Tibial artery (tissue), 4 donors: ENCODE data around the gene STOM.

ENCODE experiments used
- DNase-seq, 2 donors: peaks; one replicate each; pipeline ENCODE4 v3.0.0-alpha.2; 2019
- H3K27ac ChIP-seq, 2 donors: fragments of 200-600 bp; sonication (generic) in 1 of 2; 1 replicate in 1 of 2; 2 replicates in 1 of 2; pipeline ENCODE4 v1.5.1; 2018 to 2019; ENCODE audit warnings: mild to moderate bottlenecking in 1 of 2
- H3K27me3 ChIP-seq, 2 donors: fragments of 200-600 bp; sonication (generic) in 1 of 2; one replicate each; pipeline versions ENCODE4 v1.5.1 to v1.6.0; 2016 to 2019
- H3K36me3 ChIP-seq, 3 donors: fragments of 200-600 bp; sonication (generic) in 2 of 3; one replicate each; pipeline ENCODE4 v1.5.1; 2016 to 2019; ENCODE audit warnings: mild to moderate bottlenecking in 2 of 3
- H3K4me1 ChIP-seq, 4 donors: fragments of 200-600 bp; sonication (generic) in 2 of 4; 1 replicate in 3 of 4; 2 replicates in 1 of 4; pipeline ENCODE4 v1.5.1; 2016 to 2019
- H3K4me3 ChIP-seq, 2 donors: fragments of 200-600 bp; sonication (generic) in 1 of 2; 1 replicate in 1 of 2; 2 replicates in 1 of 2; pipeline ENCODE4 v1.5.1; 2018 to 2019; ENCODE audit warnings: mild to moderate bottlenecking in 2 of 2
- H3K9me3 ChIP-seq, 3 donors: fragments of 200-600 bp; sonication (generic) in 1 of 3; one replicate each; pipeline ENCODE4 v1.5.1; 2016 to 2019
- intact Hi-C: fragments of 100-400 bp; cut with DNase I; formaldehyde crosslinking; loops from one replicate; pipeline ENCODE4 v1.15.0; 2023; ENCODE audit warnings: low total_unique reads
- TF ChIP-seq, protein P1 (sequence below), 2 experiments: fragments of 200-600 bp in 1 of 2; fragments of 450-650 bp in 1 of 2; IDR thresholded peaks; one replicate each; pipeline ENCODE4 v1.5.1; 2017 to 2019; ENCODE audit warnings: antibody characterized with exemption in 2 of 2, mild to moderate bottlenecking in 1 of 2, moderate library complexity in 1 of 2

The STOM gene

DNA sequence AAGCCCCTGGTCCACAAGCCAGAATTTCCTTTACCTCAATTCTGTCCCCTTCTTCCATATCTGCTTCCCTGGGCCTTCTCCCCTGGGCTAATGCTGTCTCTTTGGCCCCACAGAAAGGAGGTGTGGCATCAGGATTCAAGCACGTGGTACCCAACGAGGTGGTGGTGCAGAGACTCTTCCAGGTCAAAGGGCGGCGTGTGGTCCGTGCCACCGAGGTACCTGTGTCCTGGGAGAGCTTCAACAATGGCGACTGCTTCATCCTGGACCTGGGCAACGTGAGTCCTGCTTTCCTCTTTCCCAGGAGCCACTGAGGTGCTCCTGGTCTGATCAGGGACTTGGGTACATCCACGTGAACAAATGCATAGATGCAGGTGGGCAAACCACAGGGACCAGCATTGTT lies 59.5 kb downstream of the STOM start:
- peaks cover 0 to 50% (median 15%) of the 10 kb centered on the region in 4 donors for H3K4me1 ChIP-seq
- H3K9me3 ChIP-seq, result no peaks in the 10 kb centered on the region
- DNase-seq, result peak in 1 of 2 donors; percentile 62
- H3K4me3 ChIP-seq, result no peak overlapping the region
- peaks cover 88 to 98% (median 93%) of the 10 kb centered on the region in 3 donors for H3K36me3 ChIP-seq
- intact Hi-C loops, result no loop called here
- H3K27me3 ChIP-seq, result no peaks in the 10 kb centered on the region
- TF ChIP-seq, protein P1, sequence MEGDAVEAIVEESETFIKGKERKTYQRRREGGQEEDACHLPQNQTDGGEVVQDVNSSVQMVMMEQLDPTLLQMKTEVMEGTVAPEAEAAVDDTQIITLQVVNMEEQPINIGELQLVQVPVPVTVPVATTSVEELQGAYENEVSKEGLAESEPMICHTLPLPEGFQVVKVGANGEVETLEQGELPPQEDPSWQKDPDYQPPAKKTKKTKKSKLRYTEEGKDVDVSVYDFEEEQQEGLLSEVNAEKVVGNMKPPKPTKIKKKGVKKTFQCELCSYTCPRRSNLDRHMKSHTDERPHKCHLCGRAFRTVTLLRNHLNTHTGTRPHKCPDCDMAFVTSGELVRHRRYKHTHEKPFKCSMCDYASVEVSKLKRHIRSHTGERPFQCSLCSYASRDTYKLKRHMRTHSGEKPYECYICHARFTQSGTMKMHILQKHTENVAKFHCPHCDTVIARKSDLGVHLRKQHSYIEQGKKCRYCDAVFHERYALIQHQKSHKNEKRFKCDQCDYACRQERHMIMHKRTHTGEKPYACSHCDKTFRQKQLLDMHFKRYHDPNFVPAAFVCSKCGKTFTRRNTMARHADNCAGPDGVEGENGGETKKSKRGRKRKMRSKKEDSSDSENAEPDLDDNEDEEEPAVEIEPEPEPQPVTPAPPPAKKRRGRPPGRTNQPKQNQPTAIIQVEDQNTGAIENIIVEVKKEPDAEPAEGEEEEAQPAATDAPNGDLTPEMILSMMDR (IDR thresholded peaks at IDR 0.05), result no peak
- no peak overlapping the region for H3K27ac ChIP-seq

DNA sequence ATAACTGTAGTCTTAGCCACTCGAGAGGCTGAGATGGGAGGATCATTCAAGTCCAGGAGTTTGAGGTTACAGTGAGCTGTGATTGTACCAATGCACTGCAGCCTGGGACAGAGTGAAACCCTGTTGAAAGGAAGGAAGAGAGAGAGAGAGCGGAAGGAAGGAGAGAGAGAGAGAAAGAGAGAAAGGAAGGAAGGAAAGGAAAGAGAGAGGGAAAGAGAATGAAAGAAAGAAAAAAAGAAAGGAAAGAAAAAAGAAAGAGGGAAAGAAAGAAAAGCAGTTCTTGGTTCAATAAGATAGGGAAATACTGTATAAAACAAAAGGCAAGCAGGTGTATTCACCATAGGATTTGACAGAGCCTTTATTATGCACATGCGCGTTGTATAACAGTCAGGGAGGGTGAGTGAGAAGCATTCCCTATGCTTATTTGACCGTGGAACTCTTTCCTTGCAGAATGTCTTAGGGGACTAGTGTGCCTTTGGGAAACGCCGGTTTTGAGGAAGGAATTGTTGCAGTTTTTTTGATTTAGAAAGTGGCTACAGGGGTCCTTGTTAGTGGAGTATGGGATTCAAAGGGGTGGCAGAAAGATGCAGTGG lies 60.1 kb downstream of the STOM start:
- TF ChIP-seq, protein P1 (IDR thresholded peaks at IDR 0.05), result no peak
- intact Hi-C loops, result loop anchor here (5.0 kb wide), 1 partner anchor 88 kb away; no protein-coding TSS in a partner anchor
- Histone ChIP-seq H3K9me3 (no peaks in the 10 kb centered on the region), H3K4me3 (no peak overlapping the region), H3K36me3 (peaks cover 87 to 98% (median 93%) of the 10 kb centered on the region in 3 donors), H3K27ac (peak overlapping the region; percentile 43 to 92), H3K27me3 (no peaks in the 10 kb centered on the region), H3K4me1 (peaks cover 0 to 50% (median 19%) of the 10 kb centered on the region in 4 donors)
- DNase-seq, result no peak

DNA sequence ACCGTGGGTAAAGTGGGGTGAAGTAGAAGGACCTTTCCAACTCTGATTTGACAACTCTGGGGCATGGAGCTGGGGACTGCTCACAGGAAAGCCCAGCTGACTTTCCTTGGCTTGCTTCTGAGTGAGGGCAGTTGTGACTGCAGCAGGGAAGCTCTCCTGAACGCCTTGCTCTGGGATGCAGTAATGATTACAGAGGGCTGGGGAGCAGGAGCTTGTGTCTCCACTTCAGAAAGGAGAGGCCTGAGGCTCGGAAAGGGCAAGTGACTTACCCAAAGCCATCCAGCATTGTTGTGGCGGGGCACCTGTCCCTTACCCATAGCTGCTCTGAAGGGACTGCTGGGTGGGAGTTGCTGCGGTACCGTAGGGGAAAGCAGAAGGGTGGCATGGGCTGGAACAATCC lies 60.9 kb downstream of the STOM start:
- H3K27ac ChIP-seq, result peak overlapping the region; percentile 43 to 92
- TF ChIP-seq, protein P1 (IDR thresholded peaks at IDR 0.05), result no peak

DNA sequence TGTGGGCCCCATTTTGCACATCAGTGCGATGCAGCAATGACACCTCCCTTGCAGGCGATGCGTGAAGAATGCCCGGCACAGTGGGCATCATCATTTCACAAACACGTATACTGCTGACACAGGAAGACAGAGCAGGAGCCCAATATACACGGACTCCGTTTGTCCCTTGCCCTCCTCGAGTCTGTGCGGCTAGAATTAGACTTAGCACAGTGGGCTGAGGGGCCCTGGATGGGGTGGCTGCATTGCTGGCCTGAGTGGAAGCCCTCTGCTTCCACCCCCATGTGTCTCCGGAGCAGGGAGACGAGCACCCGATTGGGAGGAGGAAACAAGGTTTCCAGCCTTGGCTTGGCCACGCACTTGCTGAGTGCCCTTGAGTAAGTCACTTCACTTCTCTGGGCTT lies 61.3 kb downstream of the STOM start:
- DNase-seq, result peak in 1 of 2 donors; percentile 71
- no peaks in the 10 kb centered on the region for H3K27me3 ChIP-seq
- H3K4me3 ChIP-seq, result no peak overlapping the region
- no peaks in the 10 kb centered on the region for H3K9me3 ChIP-seq
- H3K27ac ChIP-seq, result peak overlapping the region; percentile 43 to 92
- peaks cover 0 to 58% (median 31%) of the 10 kb centered on the region in 4 donors for H3K4me1 ChIP-seq
- TF ChIP-seq, protein P1 (IDR thresholded peaks at IDR 0.05), result no peak
- H3K36me3 ChIP-seq, result peaks cover 87 to 98% (median 93%) of the 10 kb centered on the region in 3 donors
- intact Hi-C loops, result loop anchor here (5.0 kb wide), 1 partner anchor 86 kb away; no protein-coding TSS in a partner anchor

More for the DNA sequence above, 60.9 kb downstream of the STOM start:
- no peak overlapping the region for H3K4me3 ChIP-seq
- H3K4me1 ChIP-seq, result peaks cover 0 to 54% (median 27%) of the 10 kb centered on the region in 4 donors
- no peaks in the 10 kb centered on the region for H3K9me3 ChIP-seq
- no peaks in the 10 kb centered on the region for H3K27me3 ChIP-seq
- DNase-seq, result peak in 1 of 2 donors; percentile 63
- H3K36me3 ChIP-seq, result peaks cover 87 to 98% (median 93%) of the 10 kb centered on the region in 3 donors
- intact Hi-C loops, result loop anchor here (5.0 kb wide), 1 partner anchor 87 kb away; no protein-coding TSS in a partner anchor

DNA sequence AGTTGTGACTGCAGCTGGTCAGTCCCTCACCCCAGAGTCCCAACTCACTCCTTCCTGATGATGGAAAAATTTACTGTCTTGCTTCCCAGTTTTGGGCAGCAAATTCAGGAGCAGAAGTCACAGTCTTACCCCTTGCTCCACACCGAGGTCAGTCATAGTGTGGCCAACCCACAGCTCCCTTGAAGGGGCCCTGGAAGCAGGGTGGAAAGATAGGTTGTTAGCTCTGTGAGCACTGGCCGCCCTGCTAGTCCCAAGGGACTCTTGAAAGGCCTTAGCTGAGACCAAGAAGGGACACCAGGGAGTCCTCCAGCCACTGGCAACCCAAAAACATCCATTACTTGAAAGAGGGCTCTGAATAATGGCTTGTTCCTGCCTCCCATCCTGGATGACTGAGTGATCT lies 62.1 kb downstream of the STOM start:
- intact Hi-C loops, result loop anchor here (5.0 kb wide), 1 partner anchor 86 kb away; no protein-coding TSS in a partner anchor
- peaks cover 87 to 98% (median 93%) of the 10 kb centered on the region in 3 donors for H3K36me3 ChIP-seq
- no peaks in the 10 kb centered on the region for H3K27me3 ChIP-seq
- no peak overlapping the region for H3K4me3 ChIP-seq
- H3K4me1 ChIP-seq, result peaks cover 0 to 61% (median 37%) of the 10 kb centered on the region in 4 donors
- peak in 1 of 2 donors; percentile 66 for DNase-seq
- peak overlapping the region; percentile 24 to 92 for H3K27ac ChIP-seq
- H3K9me3 ChIP-seq, result no peaks in the 10 kb centered on the region
- TF ChIP-seq, protein P1 (IDR thresholded peaks at IDR 0.05), result no peak
